Vagina (tissue), 2 donors: ENCODE results near the gene CFAP58. TPM values are rescaled to one million over a fixed set of nuclear protein-coding genes. Genes with fewer than 3 reads are reported as not detected.
A peak's percentile ranks its signal among the peaks of the same experiment; 100 is the strongest.

Experiments
- DNase-seq, 2 donors: peaks; one replicate each; pipeline ENCODE4 v3.0.0-alpha.2; 2017; ENCODE audit errors: extremely low spot score in 2 of 2
- H3K27ac ChIP-seq: fragments of 200-600 bp; sonication (generic); one replicate; pipeline ENCODE4 v1.5.1; 2019
- H3K27me3 ChIP-seq: fragments of 200-600 bp; sonication (generic); one replicate; pipeline ENCODE4 v1.5.1; 2019
- H3K36me3 ChIP-seq, 2 donors: fragments of 200-600 bp; sonication (generic); one replicate each; pipeline ENCODE4 v1.5.1; 2017 to 2019
- H3K4me1 ChIP-seq: fragments of 200-600 bp; sonication (generic); one replicate; pipeline ENCODE4 v1.5.1; 2019
- H3K4me3 ChIP-seq, 2 donors: fragments of 200-600 bp; sonication (generic); 1 replicate in 1 of 2; 2 replicates in 1 of 2; pipeline ENCODE4 v1.5.1; 2016 to 2019
- H3K9me3 ChIP-seq: fragments of 200-600 bp; sonication (generic); one replicate; pipeline ENCODE4 v1.5.1; 2019
- POLR2A ChIP-seq, 2 donors: fragments of 450-650 bp; IDR thresholded peaks; one replicate each; pipeline ENCODE4 v1.6.1; 2017; ENCODE audit warnings: antibody characterized with exemption in 2 of 2, mild to moderate bottlenecking in 2 of 2, moderate library complexity in 2 of 2
- POLR2AphosphoS5 ChIP-seq, 2 donors: sonication (generic); formaldehyde crosslinking; IDR thresholded peaks; one replicate each; pipeline ENCODE4 v1.9.0; 2017; ENCODE audit warnings: antibody characterized with exemption in 2 of 2, mild to moderate bottlenecking in 2 of 2, low read depth in 1 of 2; ENCODE audit not compliant: insufficient read depth in 1 of 2
- intact Hi-C: fragments of 100-400 bp; cut with DNase I; formaldehyde crosslinking; loops from one replicate; pipeline ENCODE4 v1.15.1; 2023
- total RNA-seq: library from RNA; depleted of rRNA; stranded (reverse); fragments of >200 nt; gene quantifications from one replicate; pipeline ENCODE4 v1.2.3, GENCODE V29; 2016
- TF ChIP-seq, protein P1 (sequence below), 3 experiments: fragments of 450-650 bp in 2 of 3; fragments of 200-600 bp in 1 of 3; sonication (generic) in 1 of 3; IDR thresholded peaks; one replicate each; pipeline ENCODE4 v1.5.1; 2017 to 2019; ENCODE audit warnings: antibody characterized with exemption in 3 of 3, mild to moderate bottlenecking in 2 of 3, moderate library complexity in 2 of 3

CFAP58 gene
- total RNA-seq, 1 donor from 2014 or later, result 0.49 TPM

DNA sequence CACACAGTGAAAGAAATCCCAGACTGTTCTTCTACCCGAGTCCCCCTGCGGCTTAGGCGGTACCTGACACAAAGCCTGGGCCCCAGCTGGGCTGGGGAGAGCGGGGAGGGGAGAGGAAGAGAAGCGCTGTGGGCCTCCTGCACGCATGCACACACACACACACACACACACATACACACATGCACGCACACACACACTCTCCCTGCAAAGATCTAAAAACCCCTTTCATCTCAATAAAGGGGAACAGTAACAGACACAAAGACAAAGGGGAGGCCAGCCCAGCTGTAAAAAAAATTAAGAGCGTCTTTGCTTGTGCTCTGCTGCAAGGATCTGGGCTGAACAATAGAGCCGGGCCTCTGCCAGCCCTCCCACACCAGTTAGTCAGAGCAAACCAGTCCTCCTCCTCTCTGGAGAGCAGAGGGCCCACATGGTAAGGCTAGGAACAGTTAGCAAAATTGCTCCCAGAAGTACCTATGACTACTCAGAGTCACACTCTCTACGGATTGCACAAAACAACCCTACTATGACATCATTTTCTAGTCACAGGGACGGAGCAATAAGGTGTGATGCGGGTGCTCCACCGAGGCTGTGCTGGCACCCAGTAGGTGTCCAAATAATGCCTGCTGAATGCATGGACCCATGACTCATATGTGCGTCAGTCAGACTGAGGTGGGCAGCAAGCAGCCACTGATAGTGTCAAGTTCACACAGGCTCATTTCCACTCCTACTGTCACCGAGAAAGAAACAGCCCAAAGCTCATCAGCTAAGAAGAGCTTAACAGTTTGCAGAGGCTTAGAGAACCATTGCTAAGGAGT, 24.5 kb upstream of the CFAP58 start:
- peaks cover 0 to 2% of the 10 kb centered on the region in 2 donors for H3K36me3 ChIP-seq
- peak overlapping the region; percentile 29 to 38 for H3K4me3 ChIP-seq
- TF ChIP-seq POLR2A (IDR thresholded peaks at IDR 0.05), result no peak
- peak; percentile 54 to 73 for TF ChIP-seq POLR2AphosphoS5 (IDR thresholded peaks at IDR 0.05; ENCODE audit: insufficient read depth in 1 of 2, low read depth in 1 of 2)
- TF ChIP-seq, protein P1, sequence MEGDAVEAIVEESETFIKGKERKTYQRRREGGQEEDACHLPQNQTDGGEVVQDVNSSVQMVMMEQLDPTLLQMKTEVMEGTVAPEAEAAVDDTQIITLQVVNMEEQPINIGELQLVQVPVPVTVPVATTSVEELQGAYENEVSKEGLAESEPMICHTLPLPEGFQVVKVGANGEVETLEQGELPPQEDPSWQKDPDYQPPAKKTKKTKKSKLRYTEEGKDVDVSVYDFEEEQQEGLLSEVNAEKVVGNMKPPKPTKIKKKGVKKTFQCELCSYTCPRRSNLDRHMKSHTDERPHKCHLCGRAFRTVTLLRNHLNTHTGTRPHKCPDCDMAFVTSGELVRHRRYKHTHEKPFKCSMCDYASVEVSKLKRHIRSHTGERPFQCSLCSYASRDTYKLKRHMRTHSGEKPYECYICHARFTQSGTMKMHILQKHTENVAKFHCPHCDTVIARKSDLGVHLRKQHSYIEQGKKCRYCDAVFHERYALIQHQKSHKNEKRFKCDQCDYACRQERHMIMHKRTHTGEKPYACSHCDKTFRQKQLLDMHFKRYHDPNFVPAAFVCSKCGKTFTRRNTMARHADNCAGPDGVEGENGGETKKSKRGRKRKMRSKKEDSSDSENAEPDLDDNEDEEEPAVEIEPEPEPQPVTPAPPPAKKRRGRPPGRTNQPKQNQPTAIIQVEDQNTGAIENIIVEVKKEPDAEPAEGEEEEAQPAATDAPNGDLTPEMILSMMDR (IDR thresholded peaks at IDR 0.05), result no peak
- peak overlapping the region; percentile 96 for H3K27ac ChIP-seq
- DNase-seq, result no peak
- no peaks in the 10 kb centered on the region for H3K9me3 ChIP-seq
- H3K27me3 ChIP-seq, result no peaks in the 10 kb centered on the region
- peaks cover 100% of the 10 kb centered on the region for H3K4me1 ChIP-seq
- intact Hi-C loops, result no loop called here

DNA sequence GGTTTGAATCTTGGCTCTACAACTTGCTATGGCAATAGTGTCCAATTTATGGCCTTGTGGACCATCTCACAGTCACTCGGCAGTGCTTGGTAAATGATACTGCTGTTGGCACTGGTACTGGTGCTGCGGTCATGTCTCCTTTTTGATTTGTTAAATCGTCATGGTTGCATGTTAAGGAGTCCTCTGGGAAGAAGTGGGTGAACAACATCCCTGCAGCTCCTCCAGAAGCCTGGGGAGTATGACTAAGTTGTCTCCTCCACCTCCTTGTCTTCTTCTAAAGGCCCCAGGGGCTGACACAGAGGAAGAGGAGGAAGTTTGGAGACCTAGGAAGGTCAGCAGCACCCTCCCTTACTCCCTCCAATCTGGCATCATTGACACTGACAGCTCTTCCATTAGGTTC, 23.9 kb upstream of the CFAP58 start:
- no peak for DNase-seq
- intact Hi-C loops, result no loop called here
- peak overlapping the region; percentile 96 for H3K27ac ChIP-seq
- no peak for TF ChIP-seq POLR2A (IDR thresholded peaks at IDR 0.05)
- no peak for TF ChIP-seq POLR2AphosphoS5 (IDR thresholded peaks at IDR 0.05; ENCODE audit: insufficient read depth in 1 of 2, low read depth in 1 of 2)
- TF ChIP-seq, protein P1 (IDR thresholded peaks at IDR 0.05), result no peak
- H3K9me3 ChIP-seq, result no peaks in the 10 kb centered on the region
- H3K4me3 ChIP-seq, result peak overlapping the region in 1 of 2 donors; percentile 38
- peaks cover 0 to 8% of the 10 kb centered on the region in 2 donors for H3K36me3 ChIP-seq
- H3K27me3 ChIP-seq, result no peaks in the 10 kb centered on the region
- peaks cover 100% of the 10 kb centered on the region for H3K4me1 ChIP-seq

DNA sequence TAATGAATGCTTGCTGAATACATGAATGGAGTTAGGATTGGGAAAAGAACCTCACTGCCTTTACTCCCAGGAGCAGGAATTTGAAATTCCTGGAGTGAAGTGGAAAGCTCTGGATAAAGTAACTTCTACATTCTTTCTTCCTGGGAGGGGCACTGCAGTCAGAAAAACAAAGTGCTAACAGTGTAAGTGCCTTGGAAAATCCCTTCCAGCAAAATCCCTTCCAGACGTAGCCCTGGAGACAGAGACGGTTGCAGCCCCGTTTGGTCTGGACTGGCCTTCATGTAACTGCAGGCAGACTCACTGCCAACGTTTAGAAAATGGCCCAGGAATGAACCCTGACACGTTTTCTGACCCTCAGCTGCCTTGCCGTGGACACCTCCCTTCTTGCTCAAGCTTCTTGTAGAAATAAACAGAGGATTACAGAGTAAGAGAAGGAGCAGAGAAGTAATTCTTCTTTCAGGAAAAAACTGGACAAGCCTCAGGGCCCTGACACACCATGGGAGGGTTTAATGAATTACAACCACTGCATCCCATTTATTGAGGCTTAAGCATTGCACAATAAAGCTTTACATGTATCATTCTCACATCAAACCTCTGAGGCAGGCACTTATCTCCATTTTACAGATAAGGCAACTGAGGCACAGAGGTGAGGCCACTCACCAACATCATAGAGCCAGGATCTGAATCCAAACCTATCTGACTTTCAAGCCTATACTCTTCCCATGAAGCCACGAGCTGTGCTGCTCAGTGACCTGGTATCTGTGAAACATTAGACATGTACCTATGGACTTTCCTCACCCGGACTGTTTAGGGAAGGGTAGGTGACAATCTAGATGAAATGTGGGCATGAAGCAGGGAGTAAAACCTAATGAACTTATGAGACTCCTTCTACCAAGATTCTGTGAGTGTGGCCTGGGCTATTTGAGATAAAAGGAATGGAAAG, 23.2 kb upstream of the CFAP58 start:
- DNase-seq, result peak in 1 of 2 donors; percentile 98
- Histone ChIP-seq H3K4me3 (peak overlapping the region in 1 of 2 donors; percentile 38), H3K9me3 (no peaks in the 10 kb centered on the region), H3K27ac (peak overlapping the region; percentile 96), H3K4me1 (peaks cover 100% of the 10 kb centered on the region), H3K36me3 (peaks cover 0 to 9% of the 10 kb centered on the region in 2 donors), H3K27me3 (no peaks in the 10 kb centered on the region)
- intact Hi-C loops, result no loop called here
- TF ChIP-seq, protein P1 (IDR thresholded peaks at IDR 0.05), result peak in 1 of 3 experiments; percentile 0
- peak in 1 of 2 donors; percentile 86 for TF ChIP-seq POLR2AphosphoS5 (IDR thresholded peaks at IDR 0.05; ENCODE audit: insufficient read depth in 1 of 2, low read depth in 1 of 2)
- peak in 1 of 2 donors; percentile 36 for TF ChIP-seq POLR2A (IDR thresholded peaks at IDR 0.05)

DNA sequence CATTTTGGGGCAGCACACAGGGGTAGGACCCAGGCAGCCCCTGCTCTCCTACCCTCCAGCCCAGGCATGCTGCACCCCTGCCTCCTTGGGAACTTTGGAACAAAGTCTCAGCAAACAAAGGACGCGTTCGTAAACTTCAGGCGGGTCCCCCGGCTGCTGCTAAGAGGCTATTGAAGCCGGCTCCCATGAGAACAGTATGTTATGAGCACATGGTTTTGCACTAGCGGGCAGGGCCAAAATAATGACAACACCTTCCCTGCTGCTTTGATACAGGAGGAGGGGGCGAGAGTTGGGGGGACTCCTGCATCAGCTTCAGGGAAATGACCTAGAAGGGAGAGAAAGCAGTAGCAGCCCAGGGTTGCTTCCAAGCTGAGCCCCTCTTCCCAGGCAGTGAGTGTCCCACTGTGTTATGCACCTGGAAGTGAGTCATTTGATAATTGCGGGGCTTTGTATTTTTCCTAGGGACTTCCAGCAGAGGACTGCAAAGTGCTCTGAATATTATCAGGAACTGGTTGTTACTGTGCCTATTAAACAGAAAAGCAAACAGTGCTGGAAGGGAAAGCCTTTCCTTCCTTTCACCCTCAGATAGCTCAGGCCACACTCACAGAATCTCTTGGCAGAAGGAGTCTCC, 22.3 kb upstream of the CFAP58 start:
- intact Hi-C loops, result no loop called here
- Histone ChIP-seq H3K9me3 (no peaks in the 10 kb centered on the region), H3K4me1 (peaks cover 100% of the 10 kb centered on the region), H3K36me3 (peaks cover 0 to 9% of the 10 kb centered on the region in 2 donors), H3K27ac (peak overlapping the region; percentile 96), H3K4me3 (no peak overlapping the region), H3K27me3 (no peaks in the 10 kb centered on the region)
- DNase-seq, result no peak
- TF ChIP-seq, protein P1 (IDR thresholded peaks at IDR 0.05), result no peak
- TF ChIP-seq POLR2AphosphoS5 (IDR thresholded peaks at IDR 0.05; ENCODE audit: insufficient read depth in 1 of 2, low read depth in 1 of 2), result peak; percentile 9 to 42
